Measurements from ENCODE around the gene BTG3.

BTG3 gene

DNA sequence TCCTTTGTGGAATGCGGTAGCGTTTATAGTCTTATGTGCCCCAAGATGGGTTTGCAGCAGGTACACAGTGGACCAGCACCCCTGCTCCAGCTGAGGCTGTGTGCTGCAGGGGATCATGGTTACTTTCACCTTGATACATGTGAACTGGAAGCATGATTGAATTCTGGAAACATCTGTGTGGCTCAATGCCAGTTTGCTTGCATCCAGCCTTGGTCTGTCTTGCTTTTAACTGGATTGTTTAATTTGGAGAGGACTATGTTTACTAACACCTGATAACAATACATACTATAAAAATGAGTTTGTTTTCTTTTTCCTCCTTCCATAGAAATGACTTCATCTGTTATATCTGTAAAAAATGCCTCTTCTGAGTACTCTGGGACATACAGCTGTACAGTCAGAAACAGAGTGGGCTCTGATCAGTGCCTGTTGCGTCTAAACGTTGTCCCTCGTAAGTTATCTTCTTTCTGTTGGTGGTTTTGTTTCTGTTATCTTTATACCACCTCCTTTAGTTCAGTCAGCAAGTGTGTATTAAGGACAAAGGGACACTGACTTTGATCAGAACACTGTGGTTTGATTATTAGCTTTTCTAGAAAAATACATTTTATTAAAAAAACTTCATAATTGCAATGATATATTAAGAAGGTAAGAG is 52.2 kb downstream of the BTG3 start:
- Histone ChIP-seq H3K4me3 (ENCODE audit: low read length, poor library complexity, severe bottlenecking) (no peak overlapping the region), H3F3A (ENCODE audit: low read depth) (no peaks in the 10 kb centered on the region), H3K9me3 (ENCODE audit: insufficient read depth, low read depth, low read length) (no peaks in the 10 kb centered on the region), H3K4me2 (ENCODE audit: low read depth, low read length, poor library complexity, severe bottlenecking) (no peak overlapping the region), H3K9me2 (replicated peaks; ENCODE audit: low read depth, low read length) (no peaks in the 10 kb centered on the region), H2AFZ (ENCODE audit: low read length) (no peak overlapping the region), H3K27me3 (ENCODE audit: insufficient read depth, low read length, poor library complexity, severe bottlenecking) (no peaks in the 10 kb centered on the region), H3K9ac (ENCODE audit: low read depth, low read length, poor library complexity, severe bottlenecking) (no peak overlapping the region), H3K4me1 (ENCODE audit: insufficient read depth, low read length, poor library complexity, severe bottlenecking) (no peaks in the 10 kb centered on the region), H3K36me3 (ENCODE audit: insufficient read depth, low read length) (no peaks in the 10 kb centered on the region), H4K20me1 (ENCODE audit: insufficient read depth, low read length, poor library complexity, severe bottlenecking) (no peaks in the 10 kb centered on the region), H3K79me2 (ENCODE audit: insufficient read depth, low read length) (no peaks in the 10 kb centered on the region)
- TF ChIP-seq EZH2phosphoT487 (IDR thresholded peaks at IDR 0.05; ENCODE audit: borderline replicate concordance), result no peak
- TF ChIP-seq, protein P1, sequence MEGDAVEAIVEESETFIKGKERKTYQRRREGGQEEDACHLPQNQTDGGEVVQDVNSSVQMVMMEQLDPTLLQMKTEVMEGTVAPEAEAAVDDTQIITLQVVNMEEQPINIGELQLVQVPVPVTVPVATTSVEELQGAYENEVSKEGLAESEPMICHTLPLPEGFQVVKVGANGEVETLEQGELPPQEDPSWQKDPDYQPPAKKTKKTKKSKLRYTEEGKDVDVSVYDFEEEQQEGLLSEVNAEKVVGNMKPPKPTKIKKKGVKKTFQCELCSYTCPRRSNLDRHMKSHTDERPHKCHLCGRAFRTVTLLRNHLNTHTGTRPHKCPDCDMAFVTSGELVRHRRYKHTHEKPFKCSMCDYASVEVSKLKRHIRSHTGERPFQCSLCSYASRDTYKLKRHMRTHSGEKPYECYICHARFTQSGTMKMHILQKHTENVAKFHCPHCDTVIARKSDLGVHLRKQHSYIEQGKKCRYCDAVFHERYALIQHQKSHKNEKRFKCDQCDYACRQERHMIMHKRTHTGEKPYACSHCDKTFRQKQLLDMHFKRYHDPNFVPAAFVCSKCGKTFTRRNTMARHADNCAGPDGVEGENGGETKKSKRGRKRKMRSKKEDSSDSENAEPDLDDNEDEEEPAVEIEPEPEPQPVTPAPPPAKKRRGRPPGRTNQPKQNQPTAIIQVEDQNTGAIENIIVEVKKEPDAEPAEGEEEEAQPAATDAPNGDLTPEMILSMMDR (conservative IDR thresholded peaks at IDR 0.05; ENCODE audit: low read length), result no peak

DNA sequence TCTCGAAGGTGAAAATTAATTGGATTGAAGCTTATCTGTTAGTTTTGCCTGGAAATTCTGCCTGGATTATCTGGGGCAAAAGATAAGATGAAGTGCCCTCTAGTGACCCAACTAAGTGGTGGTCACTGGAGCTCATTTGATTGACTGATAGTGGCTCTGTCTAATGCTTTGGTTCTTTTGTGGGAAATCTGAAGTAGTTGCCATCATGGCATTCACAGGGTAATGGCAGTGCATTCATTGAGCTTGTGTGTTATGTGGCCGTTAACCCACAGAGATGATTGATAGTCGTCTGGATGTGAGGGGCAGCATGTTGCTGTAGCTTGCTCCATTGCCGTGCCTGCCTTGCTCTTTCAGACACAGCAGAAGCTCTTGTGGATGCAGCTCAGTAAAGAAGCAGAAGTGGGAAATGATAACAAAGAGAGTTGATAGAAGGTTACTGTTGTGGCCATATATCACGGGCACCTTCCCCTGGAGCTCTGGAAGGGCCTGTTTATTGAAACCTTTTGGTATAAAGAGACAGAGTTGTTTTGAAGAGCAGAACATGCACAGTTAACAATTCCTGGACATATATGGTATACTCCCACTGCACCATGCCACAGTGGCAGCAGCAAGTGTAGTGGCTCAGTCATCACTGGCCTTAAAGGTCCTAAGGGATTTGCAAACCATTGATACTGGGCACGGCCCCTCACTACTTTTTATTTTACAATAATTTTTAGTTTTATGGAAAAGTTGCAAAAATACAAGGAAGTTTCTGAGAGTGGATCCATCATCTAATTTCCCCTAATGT is 57.8 kb downstream of the BTG3 start:
- H4K20me1 ChIP-seq (ENCODE audit: insufficient read depth, low read length, poor library complexity, severe bottlenecking), result no peaks in the 10 kb centered on the region
- H3K36me3 ChIP-seq (ENCODE audit: insufficient read depth, low read length), result no peaks in the 10 kb centered on the region
- H3K4me1 ChIP-seq (ENCODE audit: insufficient read depth, low read length, poor library complexity, severe bottlenecking), result no peaks in the 10 kb centered on the region
- H3K27me3 ChIP-seq (ENCODE audit: insufficient read depth, low read length, poor library complexity, severe bottlenecking), result no peaks in the 10 kb centered on the region
- H3K4me2 ChIP-seq (ENCODE audit: low read depth, low read length, poor library complexity, severe bottlenecking), result no peak overlapping the region
- no peaks in the 10 kb centered on the region for H3K79me2 ChIP-seq (ENCODE audit: insufficient read depth, low read length)
- H3K9me3 ChIP-seq (ENCODE audit: insufficient read depth, low read depth, low read length), result no peaks in the 10 kb centered on the region
- TF ChIP-seq EZH2phosphoT487 (IDR thresholded peaks at IDR 0.05; ENCODE audit: borderline replicate concordance), result no peak
- TF ChIP-seq, protein P1 (conservative IDR thresholded peaks at IDR 0.05; ENCODE audit: low read length), result peak; percentile 54
- H3K4me3 ChIP-seq (ENCODE audit: low read length, poor library complexity, severe bottlenecking), result no peak overlapping the region
- H2AFZ ChIP-seq (ENCODE audit: low read length), result no peak overlapping the region
- no peak overlapping the region for H3K9ac ChIP-seq (ENCODE audit: low read depth, low read length, poor library complexity, severe bottlenecking)
- H3K9me2 ChIP-seq (replicated peaks; ENCODE audit: low read depth, low read length), result no peaks in the 10 kb centered on the region
- H3F3A ChIP-seq (ENCODE audit: low read depth), result no peaks in the 10 kb centered on the region

DNA sequence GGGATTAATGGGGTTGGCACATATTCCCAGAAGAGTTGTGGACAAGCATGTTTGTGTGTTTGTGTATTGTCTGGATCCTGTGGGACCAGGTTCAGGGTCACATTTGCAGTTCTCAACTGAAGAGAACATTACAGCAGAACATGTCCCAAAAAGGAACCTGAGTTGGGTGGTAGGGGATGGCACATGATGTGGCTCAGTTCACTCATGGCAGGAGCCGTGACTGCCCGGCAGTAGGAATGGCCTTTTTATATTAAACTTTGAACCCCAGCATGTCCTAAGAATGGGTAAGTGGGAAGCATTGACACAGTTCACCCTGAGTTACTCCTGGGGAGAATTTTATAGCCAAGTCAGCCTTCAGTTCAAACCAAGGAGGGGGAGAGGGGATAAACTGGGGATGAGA is 58.6 kb downstream of the BTG3 start:
- H3K9me2 ChIP-seq (replicated peaks; ENCODE audit: low read depth, low read length), result no peaks in the 10 kb centered on the region
- no peaks in the 10 kb centered on the region for H3F3A ChIP-seq (ENCODE audit: low read depth)
- no peak overlapping the region for H3K4me2 ChIP-seq (ENCODE audit: low read depth, low read length, poor library complexity, severe bottlenecking)
- no peaks in the 10 kb centered on the region for H3K79me2 ChIP-seq (ENCODE audit: insufficient read depth, low read length)
- no peak overlapping the region for H2AFZ ChIP-seq (ENCODE audit: low read length)
- TF ChIP-seq EZH2phosphoT487 (IDR thresholded peaks at IDR 0.05; ENCODE audit: borderline replicate concordance), result no peak
- TF ChIP-seq, protein P1 (conservative IDR thresholded peaks at IDR 0.05; ENCODE audit: low read length), result no peak
- H3K4me1 ChIP-seq (ENCODE audit: insufficient read depth, low read length, poor library complexity, severe bottlenecking), result no peaks in the 10 kb centered on the region
- H3K9ac ChIP-seq (ENCODE audit: low read depth, low read length, poor library complexity, severe bottlenecking), result no peak overlapping the region
- H4K20me1 ChIP-seq (ENCODE audit: insufficient read depth, low read length, poor library complexity, severe bottlenecking), result no peaks in the 10 kb centered on the region
- H3K36me3 ChIP-seq (ENCODE audit: insufficient read depth, low read length), result no peaks in the 10 kb centered on the region
- H3K4me3 ChIP-seq (ENCODE audit: low read length, poor library complexity, severe bottlenecking), result no peak overlapping the region
- no peaks in the 10 kb centered on the region for H3K27me3 ChIP-seq (ENCODE audit: insufficient read depth, low read length, poor library complexity, severe bottlenecking)
- no peaks in the 10 kb centered on the region for H3K9me3 ChIP-seq (ENCODE audit: insufficient read depth, low read depth, low read length)

All from Loucy (cell line).